GM18868 (cell line): ENCODE data around the gene TMEM52.

Experiments
- ATAC-seq: cut with Tn5 transposase; IDR thresholded peaks from one replicate; pipeline ENCODE4 v1.9.1; 2021; ENCODE audit warnings: mild to moderate bottlenecking, moderate library complexity; ENCODE audit not compliant: unreplicated experiment

TMEM52 gene

GRCh38 chr1:1918901-1919303 is at the start of gene TMEM52:
TMEM52 (minus strand) TSS chr1:1919279; CDS start chr1:1919265, 14 bp downstream.
- ATAC-seq, result no peak

- ATAC-seq, result no peak
Measured at GRCh38 chr1:1967879-1968278, 48.8 kb upstream of the TMEM52 start.

- ATAC-seq, result no peak
Measured at GRCh38 chr1:1967151-1967550, 48.1 kb upstream of the TMEM52 start.

- no peak for ATAC-seq
Measured at GRCh38 chr1:1966071-1966740, 47.1 kb upstream of the TMEM52 start.

GRCh38 chr1:1965546-1965945 is 46.5 kb upstream of the TMEM52 start:
- ATAC-seq, result no peak

- no peak for ATAC-seq
Measured at GRCh38 chr1:1964811-1965210, 45.7 kb upstream of the TMEM52 start.

GRCh38 chr1:1963570-1963969 is 44.5 kb upstream of the TMEM52 start:
- ATAC-seq, result no peak

- no peak for ATAC-seq
Measured at GRCh38 chr1:1962752-1963151, 43.7 kb upstream of the TMEM52 start.

GRCh38 chr1:1960480-1961196 is 41.6 kb upstream of the TMEM52 start:
- ATAC-seq, result no peak

- no peak for ATAC-seq
Measured at GRCh38 chr1:1959840-1960479, 40.9 kb upstream of the TMEM52 start.

- ATAC-seq, result no peak
Measured at GRCh38 chr1:1959459-1959839, 40.4 kb upstream of the TMEM52 start.

GRCh38 chr1:1958071-1958541 is 39.0 kb upstream of the TMEM52 start:
- ATAC-seq, result no peak

- no peak for ATAC-seq
Measured at GRCh38 chr1:1957533-1957961, 38.5 kb upstream of the TMEM52 start.

- ATAC-seq, result no peak
Measured at GRCh38 chr1:1956586-1957532, 37.8 kb upstream of the TMEM52 start.

- ATAC-seq, result no peak
Measured at GRCh38 chr1:1956101-1956500, 37.0 kb upstream of the TMEM52 start.

- no peak for ATAC-seq
Measured at GRCh38 chr1:1955621-1956094, 36.6 kb upstream of the TMEM52 start.

GRCh38 chr1:1954831-1955441 is 35.9 kb upstream of the TMEM52 start:
- ATAC-seq, result no peak

GRCh38 chr1:1954015-1954414 is 34.9 kb upstream of the TMEM52 start:
- no peak for ATAC-seq

GRCh38 chr1:1950940-1951339 is 31.9 kb upstream of the TMEM52 start:
- ATAC-seq, result no peak

- ATAC-seq, result no peak
Measured at GRCh38 chr1:1948783-1949182, 29.7 kb upstream of the TMEM52 start.
